ENCODE results near the gene BCAS3.

GRCh38 chr17:61338874-61339478 is 661.3 kb downstream of the BCAS3 start:
- TF ChIP-seq NFRKB (IDR thresholded peaks at IDR 0.05) = no peak
- no peak for TF ChIP-seq ARNT (IDR thresholded peaks at IDR 0.05)
- TF ChIP-seq BHLHE40 (IDR thresholded peaks at IDR 0.05; ENCODE audit: borderline replicate concordance) = no peak
- TF ChIP-seq SUZ12 (IDR thresholded peaks at IDR 0.05) = no peak
- TF ChIP-seq SP1 (IDR thresholded peaks at IDR 0.05) = no peak
- TF ChIP-seq FOXK2 (IDR thresholded peaks at IDR 0.05) = no peak
- no peak for TF ChIP-seq ZNF384 (IDR thresholded peaks at IDR 0.05)
- no peak for TF ChIP-seq PKNOX1 (IDR thresholded peaks at IDR 0.05)
- TF ChIP-seq LEF1 (IDR thresholded peaks at IDR 0.05; ENCODE audit: borderline replicate concordance) = no peak
- no peak for TF ChIP-seq FOXA1 (IDR thresholded peaks at IDR 0.05)
- no peak for TF ChIP-seq FOXM1 (IDR thresholded peaks at IDR 0.05; ENCODE audit: borderline replicate concordance)
- no peak for TF ChIP-seq CTBP1 (IDR thresholded peaks at IDR 0.05; ENCODE audit: borderline replicate concordance)
- TF ChIP-seq L3MBTL2 (conservative IDR thresholded peaks at IDR 0.05) = no peak
- no peak for TF ChIP-seq ELF4 (IDR thresholded peaks at IDR 0.05)
